ENCODE data around the gene PHF1. TPM values are rescaled to one million over a fixed set of nuclear protein-coding genes. Genes with fewer than 3 reads are reported as not detected.
"Not testable (repeated sequence)": the region's sequence is repeated elsewhere in the genome, so short reads cannot be mapped to it uniquely, and the experiment has no call there.

Gene PHF1
- 10 to 100 TPM; 31.9 to 32.6 TPM for total RNA-seq

DNA sequence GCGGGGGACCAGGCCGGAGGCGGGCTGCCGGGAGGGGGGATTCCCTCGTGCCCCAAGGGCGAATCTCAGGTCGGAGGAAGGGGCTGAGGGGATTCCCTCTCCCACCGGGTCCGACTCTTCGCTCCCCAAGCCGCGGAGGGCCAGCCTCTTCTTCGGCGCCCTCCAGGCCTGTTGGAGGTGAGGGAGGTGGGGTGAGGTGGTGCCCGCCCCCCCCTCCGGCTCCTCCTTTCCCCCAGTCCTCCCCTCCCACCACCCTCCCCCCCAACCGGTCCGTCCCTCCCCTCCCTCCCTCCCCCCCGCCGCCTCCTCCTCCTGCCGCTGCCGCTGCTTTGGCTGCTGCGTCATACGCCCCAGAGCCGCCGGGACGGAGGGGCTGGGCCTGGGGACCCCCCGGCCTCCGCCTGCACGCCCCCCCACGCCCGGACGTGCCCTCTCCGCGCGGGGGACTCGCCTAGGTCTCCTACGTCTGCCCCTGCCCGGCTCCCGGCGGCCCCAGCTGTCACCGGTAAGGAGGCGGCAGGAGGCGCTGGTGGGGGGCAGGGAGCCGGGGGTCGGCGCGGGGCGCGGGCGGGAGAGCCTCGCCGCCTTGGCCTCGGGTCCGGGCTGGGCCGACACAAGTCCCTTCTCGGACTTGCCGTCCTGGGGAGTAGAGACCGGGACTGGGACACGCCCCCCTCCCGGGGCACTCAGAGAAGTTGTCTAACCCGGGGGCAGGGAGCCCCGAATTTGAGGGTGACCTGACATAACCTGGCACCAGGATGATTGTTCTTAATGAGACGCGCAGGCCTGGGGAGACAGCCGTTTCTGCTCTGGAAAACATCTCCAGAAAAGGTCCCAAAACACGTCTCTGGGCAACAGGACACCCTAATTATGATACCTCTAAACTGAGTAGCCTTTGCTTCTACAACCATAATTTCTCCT is at the start of gene PHF1:
PHF1 (plus strand) TSS at position 304 of the 921 bp plus-strand sequence. CDS start 1,250 bp downstream, outside the sequence.
- CTCF ChIA-PET: interaction anchor here (0.7 to 1.3 kb wide), 3 partner anchors 15 to 20 kb away, joined by 3 to 9 read pairs (median 4); no protein-coding TSS in a partner anchor
- Mint-ChIP-seq H3K36me3 (ENCODE audit: low read depth) (peaks cover 44% of the 10 kb centered on the region), H3K9me3 (no peaks in the 10 kb centered on the region), H3K4me1 (ENCODE audit: low read depth) (peaks cover 50% of the 10 kb centered on the region), H3K4me3 (peak within 1 kb of the TSS; percentile 87), H3K27ac (peak within 1 kb of the TSS; percentile 90), H3K27me3 (no peaks in the 10 kb centered on the region)
- intact Hi-C loops (cut with micrococcal nuclease): loop anchor here (1.0 kb wide), 1 partner anchor 20 kb away; the partner anchor contains the start of gene KIFC1
- POLR2A ChIA-PET: interaction anchor here (1.1 to 1.8 kb wide), 4 partner anchors 8 to 139 kb away, joined by 4 to 11 read pairs (median 6); partner anchors contain the start of genes RPS18, SYNGAP1 and VPS52
- DNase-seq (no peak), ATAC-seq (peak; percentile 65)
- TF ChIP-seq, protein P1, sequence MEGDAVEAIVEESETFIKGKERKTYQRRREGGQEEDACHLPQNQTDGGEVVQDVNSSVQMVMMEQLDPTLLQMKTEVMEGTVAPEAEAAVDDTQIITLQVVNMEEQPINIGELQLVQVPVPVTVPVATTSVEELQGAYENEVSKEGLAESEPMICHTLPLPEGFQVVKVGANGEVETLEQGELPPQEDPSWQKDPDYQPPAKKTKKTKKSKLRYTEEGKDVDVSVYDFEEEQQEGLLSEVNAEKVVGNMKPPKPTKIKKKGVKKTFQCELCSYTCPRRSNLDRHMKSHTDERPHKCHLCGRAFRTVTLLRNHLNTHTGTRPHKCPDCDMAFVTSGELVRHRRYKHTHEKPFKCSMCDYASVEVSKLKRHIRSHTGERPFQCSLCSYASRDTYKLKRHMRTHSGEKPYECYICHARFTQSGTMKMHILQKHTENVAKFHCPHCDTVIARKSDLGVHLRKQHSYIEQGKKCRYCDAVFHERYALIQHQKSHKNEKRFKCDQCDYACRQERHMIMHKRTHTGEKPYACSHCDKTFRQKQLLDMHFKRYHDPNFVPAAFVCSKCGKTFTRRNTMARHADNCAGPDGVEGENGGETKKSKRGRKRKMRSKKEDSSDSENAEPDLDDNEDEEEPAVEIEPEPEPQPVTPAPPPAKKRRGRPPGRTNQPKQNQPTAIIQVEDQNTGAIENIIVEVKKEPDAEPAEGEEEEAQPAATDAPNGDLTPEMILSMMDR (IDR thresholded peaks at IDR 0.05): no peak

DNA sequence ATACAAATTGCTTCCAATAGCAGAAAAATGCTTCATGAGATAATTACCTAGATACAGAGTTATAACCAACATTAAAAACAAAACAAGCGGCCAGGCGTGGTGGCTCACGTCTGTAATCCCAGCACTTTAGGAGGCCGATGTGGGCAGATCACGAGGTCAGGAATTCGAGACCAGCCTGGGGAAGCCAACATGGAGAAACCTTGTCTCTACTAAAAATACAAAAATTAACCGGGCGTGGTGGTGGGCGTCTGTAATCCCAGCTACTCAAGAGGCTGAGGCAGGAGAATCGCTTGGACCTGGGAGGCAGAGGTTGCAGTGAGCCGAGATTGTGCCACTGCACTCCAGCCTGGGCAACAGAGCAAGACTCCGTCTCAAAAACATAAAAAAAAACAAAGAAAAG is 47.3 kb upstream of the PHF1 start:
- POLR2A ChIA-PET; H3K9me3 Mint-ChIP-seq; H3K4me1 Mint-ChIP-seq (ENCODE audit: low read depth); H3K36me3 Mint-ChIP-seq (ENCODE audit: low read depth); H3K4me3 Mint-ChIP-seq; H3K27me3 Mint-ChIP-seq; intact Hi-C loops (cut with micrococcal nuclease); DNase-seq; H3K27ac Mint-ChIP-seq; ATAC-seq: not testable (repeated sequence)
- CTCF ChIA-PET: interaction anchor here (1.0 to 1.2 kb wide), 3 partner anchors 18 to 72 kb away, joined by 3 read pairs; no protein-coding TSS in a partner anchor

DNA sequence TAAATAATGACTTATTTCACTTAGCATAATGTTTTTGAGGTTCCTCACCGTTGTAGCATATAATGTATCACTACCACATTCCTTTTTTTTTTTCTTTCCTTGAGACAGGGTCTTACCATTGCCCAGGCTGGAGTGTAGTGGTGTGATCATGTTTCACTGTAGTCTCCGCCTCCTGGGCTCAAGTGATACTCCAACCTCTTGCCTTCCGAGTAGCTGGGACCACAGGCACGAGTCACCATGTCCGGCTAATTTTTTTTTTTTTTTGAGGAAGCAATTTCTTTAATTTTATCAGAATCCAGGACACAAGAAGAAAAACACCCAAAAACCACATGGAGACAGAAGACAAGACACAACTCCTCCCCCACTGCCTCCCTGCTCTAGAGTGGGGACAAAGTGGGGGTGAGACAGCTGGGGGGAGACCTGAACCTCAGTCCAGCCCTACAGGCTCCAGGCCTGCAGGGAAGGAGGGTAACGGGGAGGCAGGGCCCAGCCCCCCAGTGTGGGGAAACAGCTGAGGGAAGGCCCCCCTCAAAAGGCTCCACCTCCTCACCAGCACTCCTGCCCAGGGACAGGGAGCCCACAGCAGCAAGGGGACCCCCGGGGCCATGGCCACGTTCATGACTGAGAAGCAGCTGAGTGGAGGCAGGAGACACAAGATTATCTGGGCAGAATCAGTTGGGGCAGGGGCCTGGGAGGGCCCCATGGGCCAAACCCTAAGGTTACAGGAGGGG is 46.2 kb upstream of the PHF1 start:
- H3K27me3 Mint-ChIP-seq; intact Hi-C loops (cut with micrococcal nuclease); POLR2A ChIA-PET: not testable (repeated sequence)

DNA sequence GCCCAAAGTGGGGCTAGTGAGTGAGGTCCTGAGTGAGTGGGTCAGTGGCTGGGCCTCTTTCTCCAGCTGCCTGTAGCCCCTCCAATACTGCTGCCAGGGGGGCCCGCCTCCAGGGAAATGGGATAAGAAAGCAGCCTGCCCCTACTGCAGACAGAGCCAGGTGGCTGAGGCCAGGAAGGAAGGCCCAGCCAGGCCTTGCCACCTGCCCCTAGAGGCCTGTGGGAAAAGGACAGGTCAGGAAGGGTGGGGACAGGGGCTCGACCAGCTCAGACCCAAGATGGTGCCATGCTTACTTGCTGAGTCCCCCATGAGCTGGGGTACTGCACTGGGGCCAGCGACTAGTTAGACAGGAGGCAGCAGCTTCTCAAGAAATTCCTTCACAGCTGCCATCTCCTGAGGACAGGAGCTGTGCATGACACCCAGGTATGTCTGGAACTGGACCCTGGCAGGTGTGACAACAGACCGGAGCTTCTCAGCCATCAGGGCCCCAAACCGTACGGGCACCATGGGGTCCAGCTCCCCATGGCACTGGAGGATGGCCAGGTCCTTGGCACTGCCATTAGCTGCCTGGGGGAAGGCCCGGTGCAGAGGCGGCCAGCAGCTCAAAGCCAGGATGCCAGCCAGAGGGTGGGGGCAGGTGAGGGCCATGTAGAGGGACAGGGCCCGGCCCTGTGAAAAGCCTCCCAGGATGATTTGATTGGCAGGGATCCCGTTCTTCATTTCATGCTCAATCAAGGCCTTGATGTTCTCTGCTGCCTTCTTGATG is 45.4 kb upstream of the PHF1 start:
- H3K36me3 Mint-ChIP-seq (ENCODE audit: low read depth); POLR2A ChIA-PET; DNase-seq; H3K9me3 Mint-ChIP-seq; H3K27ac Mint-ChIP-seq; ATAC-seq; H3K27me3 Mint-ChIP-seq; H3K4me1 Mint-ChIP-seq (ENCODE audit: low read depth); intact Hi-C loops (cut with micrococcal nuclease); H3K4me3 Mint-ChIP-seq: not testable (repeated sequence)
- CTCF ChIA-PET: interaction anchor here (1.5 kb wide), 1 partner anchor 20 kb away, joined by 6 read pairs; no protein-coding TSS in a partner anchor

More for the DNA sequence above, 46.2 kb upstream of the PHF1 start:
- CTCF ChIA-PET: interaction anchor here (0.7 to 1.5 kb wide), 3 partner anchors 19 to 333 kb away, joined by 3 to 6 read pairs (median 3); no protein-coding TSS in a partner anchor
- H3K36me3 Mint-ChIP-seq (ENCODE audit: low read depth); H3K27ac Mint-ChIP-seq; H3K4me1 Mint-ChIP-seq (ENCODE audit: low read depth); ATAC-seq; DNase-seq; H3K4me3 Mint-ChIP-seq; H3K9me3 Mint-ChIP-seq: not testable (repeated sequence)

DNA sequence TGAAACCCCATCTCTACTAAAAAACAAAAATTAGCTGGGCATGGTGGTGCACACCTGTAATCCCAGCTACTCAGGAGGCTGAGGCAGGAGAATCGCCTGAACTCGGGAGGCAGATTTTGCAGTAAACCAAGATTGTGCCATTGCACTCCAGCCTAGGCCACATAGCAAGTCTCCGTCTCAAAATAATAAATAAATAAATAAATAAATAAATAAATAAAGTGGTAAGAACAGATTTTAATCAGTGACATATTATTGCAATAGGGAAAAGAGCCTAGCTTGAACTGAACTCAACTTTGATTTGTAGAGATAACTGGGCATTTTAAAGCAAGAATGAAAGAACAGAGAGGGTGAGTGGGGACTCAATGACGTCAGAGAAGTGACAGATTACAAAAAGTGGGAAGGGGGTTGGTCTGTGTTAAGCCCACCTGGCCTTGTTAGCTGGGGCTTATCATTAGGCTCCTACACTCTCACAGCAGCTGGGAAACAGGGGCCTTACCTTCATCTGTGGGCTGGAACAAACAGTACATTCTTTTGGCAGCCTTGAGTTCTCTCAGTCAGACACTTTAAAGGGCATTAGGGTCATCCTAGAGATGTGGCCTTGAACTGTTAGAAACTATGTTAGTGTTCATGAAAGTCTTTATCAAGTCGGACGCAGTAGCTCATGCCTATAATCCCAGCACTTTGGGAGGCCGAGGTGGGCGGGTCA is 43.7 kb upstream of the PHF1 start:
- Mint-ChIP-seq H3K4me1 (ENCODE audit: low read depth) (no peaks in the 10 kb centered on the region), H3K36me3 (ENCODE audit: low read depth) (no peaks in the 10 kb centered on the region), H3K27ac (no peak overlapping the region), H3K27me3 (no peaks in the 10 kb centered on the region), H3K4me3 (no peak overlapping the region), H3K9me3 (no peaks in the 10 kb centered on the region)
- no peak for ATAC-seq
- ChIA-PET CTCF (no interaction called here), POLR2A (no interaction called here)
- intact Hi-C loops (cut with micrococcal nuclease): no loop called here
- TF ChIP-seq, protein P1 (IDR thresholded peaks at IDR 0.05): no peak
- no peak for DNase-seq

DNA sequence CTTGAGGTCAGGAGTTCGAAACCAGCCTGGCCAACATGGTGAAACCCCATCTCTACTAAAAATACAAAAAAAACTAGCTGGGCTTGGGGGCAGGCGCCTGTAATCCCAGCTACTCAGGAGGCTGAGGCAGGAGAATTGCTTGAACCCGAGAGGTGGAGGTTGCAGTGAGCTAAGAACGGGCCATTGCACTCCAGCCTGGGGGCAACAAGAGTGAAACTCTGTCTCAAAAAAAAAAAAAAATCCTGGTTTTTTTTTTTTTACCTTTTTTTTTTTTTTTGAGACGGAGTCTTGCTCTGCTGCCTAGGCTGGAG is 43.1 kb upstream of the PHF1 start:
- intact Hi-C loops (cut with micrococcal nuclease); H3K27ac Mint-ChIP-seq; H3K4me3 Mint-ChIP-seq; H3K4me1 Mint-ChIP-seq (ENCODE audit: low read depth); H3K36me3 Mint-ChIP-seq (ENCODE audit: low read depth); DNase-seq; H3K27me3 Mint-ChIP-seq; H3K9me3 Mint-ChIP-seq; POLR2A ChIA-PET; ATAC-seq; CTCF ChIA-PET: not testable (repeated sequence)

DNA sequence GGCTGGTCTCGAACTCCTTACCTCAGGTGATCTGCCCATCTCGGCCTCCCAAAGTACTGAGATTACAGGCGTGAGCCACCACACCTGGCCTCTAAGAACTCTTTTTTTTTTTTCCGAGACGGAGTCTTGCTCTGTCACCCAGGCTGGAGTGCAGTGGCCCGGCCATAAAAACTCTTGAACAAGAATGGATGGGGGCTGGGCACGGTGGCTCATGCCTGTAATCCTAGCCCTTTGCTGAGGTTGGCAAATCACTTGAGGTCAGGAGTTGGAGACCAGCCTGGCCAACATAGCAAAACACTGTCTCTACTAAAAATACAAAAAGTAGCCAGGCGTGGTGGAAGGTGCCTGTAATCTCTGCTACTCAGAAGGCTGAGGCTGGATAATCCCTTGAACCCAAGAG is 38.9 kb upstream of the PHF1 start:
- H3K27ac Mint-ChIP-seq; H3K9me3 Mint-ChIP-seq; CTCF ChIA-PET; intact Hi-C loops (cut with micrococcal nuclease); POLR2A ChIA-PET; H3K4me3 Mint-ChIP-seq; ATAC-seq; H3K36me3 Mint-ChIP-seq (ENCODE audit: low read depth); DNase-seq; H3K27me3 Mint-ChIP-seq: not testable (repeated sequence)
- peaks cover 12% of the 10 kb centered on the region for H3K4me1 Mint-ChIP-seq (ENCODE audit: low read depth)

Measured in activated CD8-positive, alpha-beta T cell treated with anti-CD3 and anti-CD28 coated beads for 36 hours (primary cell).